ENCODE data around the gene TPCN2.
A peak's percentile ranks its signal among the peaks of the same experiment; 100 is the strongest.

TPCN2 gene

DNA sequence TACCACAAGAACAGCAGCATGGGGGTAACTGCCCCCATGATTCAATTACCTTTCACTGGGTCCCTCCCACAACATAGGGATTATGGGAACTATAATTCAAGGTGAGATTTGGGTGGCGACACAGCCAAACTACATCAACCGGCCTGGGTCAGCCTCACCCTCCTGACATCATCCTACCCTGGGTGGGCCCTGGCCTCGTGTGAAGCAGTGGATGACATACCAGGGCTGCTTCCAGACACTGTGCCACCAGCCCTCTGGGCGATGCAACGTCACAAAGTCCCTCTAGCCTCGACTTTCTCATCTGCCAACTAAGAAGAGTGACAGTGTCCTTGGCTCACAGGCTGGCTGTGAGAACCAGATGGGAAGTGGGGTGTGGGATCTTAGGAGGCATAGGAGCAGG, 8.7 kb upstream of the TPCN2 start:
- H3K27ac ChIP-seq (ENCODE audit: low read depth, low read length), result peak overlapping the region; percentile 76
- no peaks in the 10 kb centered on the region for H3K27me3 ChIP-seq (ENCODE audit: control insufficient read depth, insufficient read depth, low read length)
- H3K9ac ChIP-seq (ENCODE audit: low read depth, low read length), result no peak overlapping the region
- H3K9me3 ChIP-seq (ENCODE audit: control insufficient read depth, insufficient read depth, low read length), result no peaks in the 10 kb centered on the region
- H3K4me3 ChIP-seq (ENCODE audit: low read depth, low read length), result no peak overlapping the region
- H3K4me1 ChIP-seq (ENCODE audit: control insufficient read depth, insufficient read depth, low read length), result peaks cover 22% of the 10 kb centered on the region
- H3K36me3 ChIP-seq (ENCODE audit: control insufficient read depth, insufficient read depth, low read length), result no peaks in the 10 kb centered on the region

DNA sequence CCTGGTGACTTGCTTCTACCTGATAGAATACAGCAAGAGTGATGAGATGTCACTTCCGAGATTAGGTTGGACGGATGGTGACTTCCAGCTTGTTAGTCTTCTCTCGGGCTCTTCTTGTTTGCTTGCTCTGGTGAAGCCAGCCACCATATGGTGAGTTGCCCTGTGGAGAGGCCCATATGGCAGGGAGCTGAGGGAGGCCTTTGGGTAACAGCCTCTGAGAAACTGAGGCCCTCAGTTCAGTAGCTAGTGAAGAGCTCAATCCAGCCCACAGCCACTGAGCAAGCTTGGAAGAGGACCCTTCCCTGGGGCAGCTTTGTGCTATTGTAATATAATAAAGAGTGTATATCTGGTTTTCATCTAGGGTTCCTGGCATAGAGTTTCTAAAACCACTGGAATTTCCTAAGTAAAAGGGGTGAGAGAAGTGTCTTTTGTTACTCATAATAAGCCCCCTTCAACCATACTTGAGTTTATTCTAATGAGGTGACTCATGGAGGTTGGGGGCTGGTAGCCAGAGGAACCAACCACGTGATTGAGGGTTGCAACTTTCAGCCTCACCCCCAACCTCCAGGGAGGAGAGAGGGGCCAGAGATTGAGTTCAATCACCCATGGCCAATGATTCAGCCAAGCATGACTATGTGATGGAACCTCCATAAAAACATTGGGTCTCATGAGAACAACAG, 8.0 kb upstream of the TPCN2 start:
- H3K27ac ChIP-seq (ENCODE audit: low read depth, low read length), result peak overlapping the region; percentile 76
- H3K36me3 ChIP-seq (ENCODE audit: control insufficient read depth, insufficient read depth, low read length), result no peaks in the 10 kb centered on the region
- no peaks in the 10 kb centered on the region for H3K9me3 ChIP-seq (ENCODE audit: control insufficient read depth, insufficient read depth, low read length)
- peaks cover 23% of the 10 kb centered on the region for H3K4me1 ChIP-seq (ENCODE audit: control insufficient read depth, insufficient read depth, low read length)
- no peak overlapping the region for H3K4me3 ChIP-seq (ENCODE audit: low read depth, low read length)
- no peaks in the 10 kb centered on the region for H3K27me3 ChIP-seq (ENCODE audit: control insufficient read depth, insufficient read depth, low read length)
- no peak overlapping the region for H3K9ac ChIP-seq (ENCODE audit: low read depth, low read length)

DNA sequence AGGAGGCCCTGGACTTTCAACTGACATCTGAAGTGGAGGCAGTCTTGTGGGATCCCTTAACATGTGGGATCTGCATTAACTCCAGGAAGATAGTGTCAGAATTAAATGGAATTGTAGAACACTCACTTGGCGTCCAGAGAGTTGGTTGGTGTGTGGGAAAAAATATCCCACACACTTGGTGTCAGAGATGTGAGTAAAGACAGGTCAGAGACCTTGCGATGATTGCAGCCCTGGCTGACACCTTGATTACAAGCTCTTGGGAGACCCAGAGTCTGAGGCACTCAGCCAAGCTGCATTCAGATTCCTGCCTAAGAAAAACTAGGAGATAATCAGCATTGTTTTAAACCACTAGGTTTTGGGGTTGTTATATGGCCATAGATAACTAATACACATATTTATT, 7.2 kb upstream of the TPCN2 start:
- Histone ChIP-seq H3K27me3 (ENCODE audit: control insufficient read depth, insufficient read depth, low read length) (no peaks in the 10 kb centered on the region), H3K4me1 (ENCODE audit: control insufficient read depth, insufficient read depth, low read length) (peaks cover 23% of the 10 kb centered on the region), H3K9me3 (ENCODE audit: control insufficient read depth, insufficient read depth, low read length) (no peaks in the 10 kb centered on the region), H3K4me3 (ENCODE audit: low read depth, low read length) (no peak overlapping the region), H3K27ac (ENCODE audit: low read depth, low read length) (peak overlapping the region; percentile 54), H3K36me3 (ENCODE audit: control insufficient read depth, insufficient read depth, low read length) (no peaks in the 10 kb centered on the region), H3K9ac (ENCODE audit: low read depth, low read length) (no peak overlapping the region)

DNA sequence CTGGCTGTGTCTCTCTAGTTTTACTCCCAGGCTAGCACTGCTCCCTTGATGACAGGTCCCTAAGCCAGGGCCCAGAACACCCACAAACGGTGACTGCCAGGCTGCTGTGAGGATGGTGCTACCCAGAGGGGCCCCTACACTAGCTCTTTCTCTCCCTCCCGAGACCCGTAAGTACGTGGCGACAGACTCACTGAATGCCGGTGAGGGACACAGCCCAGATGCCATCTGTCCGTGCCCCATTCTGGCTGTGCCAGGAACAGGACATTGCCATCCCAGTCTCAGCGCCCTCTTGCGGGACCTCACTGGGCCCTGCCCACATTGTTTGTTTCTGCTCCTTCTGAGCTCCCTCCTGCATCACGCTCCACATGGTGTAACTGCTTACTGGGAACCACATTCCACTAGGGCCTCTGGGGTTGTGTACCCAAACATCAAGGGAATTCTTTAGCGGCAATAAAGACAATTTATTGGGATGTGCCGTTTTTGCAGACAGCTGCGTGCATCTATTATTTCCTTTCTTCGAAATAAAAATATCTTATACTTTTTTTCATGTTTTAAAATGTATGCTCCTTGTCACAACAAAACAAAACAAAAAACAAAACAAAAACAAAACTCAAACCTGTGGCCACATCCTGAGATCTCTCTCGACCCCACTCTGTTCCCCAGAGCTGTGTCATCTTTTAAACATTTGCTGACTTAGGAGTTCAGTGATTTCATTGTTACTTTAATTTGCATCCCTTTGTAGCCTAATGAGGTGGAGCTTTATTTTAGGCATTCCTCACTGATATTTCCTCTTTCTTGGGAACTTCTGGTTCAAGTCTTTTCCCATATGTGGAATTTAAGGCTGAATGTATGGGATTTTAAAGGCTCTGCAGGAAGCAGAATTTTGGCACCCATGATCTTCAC, 4.4 kb upstream of the TPCN2 start:
- H3K9me3 ChIP-seq (ENCODE audit: control insufficient read depth, insufficient read depth, low read length), result no peaks in the 10 kb centered on the region
- peak overlapping the region; percentile 99 for H3K27ac ChIP-seq (ENCODE audit: low read depth, low read length)
- H3K36me3 ChIP-seq (ENCODE audit: control insufficient read depth, insufficient read depth, low read length), result no peaks in the 10 kb centered on the region
- no peaks in the 10 kb centered on the region for H3K27me3 ChIP-seq (ENCODE audit: control insufficient read depth, insufficient read depth, low read length)
- peaks cover 27% of the 10 kb centered on the region for H3K4me1 ChIP-seq (ENCODE audit: control insufficient read depth, insufficient read depth, low read length)
- H3K9ac ChIP-seq (ENCODE audit: low read depth, low read length), result peak overlapping the region; percentile 67
- H3K4me3 ChIP-seq (ENCODE audit: low read depth, low read length), result no peak overlapping the region; the same call in 1 of the 2 replicates

DNA sequence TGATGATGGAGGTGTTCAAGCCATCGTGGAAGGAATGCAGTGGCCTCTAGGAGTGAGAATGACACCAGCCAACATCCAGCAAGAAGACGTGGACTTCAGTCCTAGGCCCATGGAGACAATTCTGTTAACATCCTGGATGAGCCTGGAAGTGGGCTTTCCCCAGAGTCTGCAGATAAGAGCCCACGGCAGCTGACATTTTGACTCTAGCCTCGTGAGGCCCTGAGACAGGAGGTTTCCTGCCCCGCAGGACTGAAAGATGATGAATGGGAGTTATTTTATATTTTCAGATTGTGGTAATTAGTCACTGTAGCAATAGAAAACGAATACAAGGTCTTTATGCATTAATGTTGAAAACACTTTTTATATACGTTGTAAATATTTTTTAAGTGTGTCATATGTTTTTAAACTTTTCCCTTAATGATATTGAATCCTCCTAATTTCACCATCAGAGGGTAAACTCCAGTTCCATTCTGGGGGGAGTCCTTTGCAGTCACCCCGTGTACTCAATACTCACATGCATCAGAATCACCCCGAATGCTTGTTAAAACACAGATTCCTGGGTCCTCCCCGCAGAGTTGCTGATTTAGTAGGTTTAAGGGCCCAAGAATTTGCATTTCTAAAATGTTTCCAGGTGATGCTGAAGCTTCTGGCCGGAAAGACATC, 570 bp upstream of the TPCN2 start:
- H3K9ac ChIP-seq (ENCODE audit: low read depth, low read length), result no peak overlapping the region
- peak overlapping the region; percentile 37 for H3K27ac ChIP-seq (ENCODE audit: low read depth, low read length)
- peaks cover 16% of the 10 kb centered on the region for H3K4me1 ChIP-seq (ENCODE audit: control insufficient read depth, insufficient read depth, low read length)
- H3K27me3 ChIP-seq (ENCODE audit: control insufficient read depth, insufficient read depth, low read length), result no peaks in the 10 kb centered on the region
- peak overlapping the region; percentile 35 for H3K4me3 ChIP-seq (ENCODE audit: low read depth, low read length)
- H3K9me3 ChIP-seq (ENCODE audit: control insufficient read depth, insufficient read depth, low read length), result no peaks in the 10 kb centered on the region
- H3K36me3 ChIP-seq (ENCODE audit: control insufficient read depth, insufficient read depth, low read length), result no peaks in the 10 kb centered on the region

DNA sequence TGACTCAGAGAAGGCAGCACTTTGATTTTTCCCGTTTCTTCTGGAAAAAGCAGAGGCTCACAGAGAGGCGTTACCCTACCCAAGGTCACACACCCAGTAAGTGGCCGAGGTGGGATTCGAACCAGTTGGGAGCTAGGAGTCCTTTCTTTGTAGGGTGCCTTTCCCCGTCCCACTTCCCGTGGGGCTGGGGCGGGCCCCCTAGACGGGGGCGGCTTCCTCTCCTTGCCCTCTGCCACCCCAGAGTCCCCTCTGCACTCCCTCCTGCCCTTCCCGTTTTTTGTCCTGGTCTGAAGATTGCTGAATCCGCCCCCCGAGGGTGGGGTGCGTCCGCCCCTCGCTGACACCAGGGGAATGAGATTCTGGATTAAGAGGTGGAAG, 747 bp downstream of the TPCN2 start:
- no peaks in the 10 kb centered on the region for H3K27me3 ChIP-seq (ENCODE audit: control insufficient read depth, insufficient read depth, low read length)
- peak overlapping the region; percentile 79 for H3K4me3 ChIP-seq (ENCODE audit: low read depth, low read length)
- H3K36me3 ChIP-seq (ENCODE audit: control insufficient read depth, insufficient read depth, low read length), result peaks cover 9% of the 10 kb centered on the region; the same call in 1 of the 2 replicates
- H3K4me1 ChIP-seq (ENCODE audit: control insufficient read depth, insufficient read depth, low read length), result peaks cover 10% of the 10 kb centered on the region
- H3K9ac ChIP-seq (ENCODE audit: low read depth, low read length), result peak overlapping the region; percentile 75; the same call in 1 of the 2 replicates
- no peaks in the 10 kb centered on the region for H3K9me3 ChIP-seq (ENCODE audit: control insufficient read depth, insufficient read depth, low read length)
- H3K27ac ChIP-seq (ENCODE audit: low read depth, low read length), result peak overlapping the region; percentile 47

DNA sequence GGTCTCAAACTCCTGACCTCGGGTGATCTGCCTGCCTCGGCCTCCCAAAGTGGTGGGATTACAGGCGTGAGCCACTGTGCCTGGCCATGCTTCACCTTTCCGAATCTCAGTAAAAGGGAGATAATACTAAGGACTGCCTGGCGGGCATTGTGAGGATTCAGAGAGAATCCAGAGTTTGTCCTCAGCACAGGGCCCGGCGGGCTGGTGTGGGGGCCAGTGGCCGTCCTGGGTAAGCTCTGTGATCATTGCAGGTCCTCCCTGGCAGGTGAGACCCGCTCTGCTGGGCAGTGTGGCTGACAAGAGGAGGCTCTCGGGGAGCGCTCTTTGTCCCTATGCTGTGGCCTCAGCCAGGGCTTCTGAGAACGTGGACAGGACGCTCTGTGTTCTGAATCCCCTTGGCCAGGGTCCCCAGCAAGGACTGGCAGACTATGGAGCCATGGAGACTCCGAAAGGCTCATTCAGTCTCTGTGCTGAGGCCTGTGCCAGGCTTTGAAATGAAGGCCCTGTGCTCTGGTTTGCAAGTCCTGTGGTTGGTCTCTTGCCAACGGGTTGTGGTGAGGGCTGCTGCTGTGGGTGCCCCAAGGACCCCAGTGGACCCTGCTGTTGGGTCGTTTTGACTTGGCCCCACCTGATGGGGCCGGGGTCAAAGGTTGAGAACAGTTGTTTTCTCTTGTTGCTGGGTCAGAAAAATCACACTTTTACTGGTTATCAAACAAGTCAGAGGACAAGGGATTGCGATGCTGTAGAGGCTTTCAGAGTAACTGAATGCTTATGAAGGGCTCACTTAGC, 2.1 kb downstream of the TPCN2 start:
- Histone ChIP-seq H3K9me3 (ENCODE audit: control insufficient read depth, insufficient read depth, low read length) (no peaks in the 10 kb centered on the region), H3K27me3 (ENCODE audit: control insufficient read depth, insufficient read depth, low read length) (no peaks in the 10 kb centered on the region), H3K4me1 (ENCODE audit: control insufficient read depth, insufficient read depth, low read length) (peaks cover 4% of the 10 kb centered on the region; the same call in 1 of the 2 replicates), H3K27ac (ENCODE audit: low read depth, low read length) (no peak overlapping the region), H3K4me3 (ENCODE audit: low read depth, low read length) (no peak overlapping the region), H3K9ac (ENCODE audit: low read depth, low read length) (no peak overlapping the region; the same call in 1 of the 2 replicates), H3K36me3 (ENCODE audit: control insufficient read depth, insufficient read depth, low read length) (peaks cover 22% of the 10 kb centered on the region)

DNA sequence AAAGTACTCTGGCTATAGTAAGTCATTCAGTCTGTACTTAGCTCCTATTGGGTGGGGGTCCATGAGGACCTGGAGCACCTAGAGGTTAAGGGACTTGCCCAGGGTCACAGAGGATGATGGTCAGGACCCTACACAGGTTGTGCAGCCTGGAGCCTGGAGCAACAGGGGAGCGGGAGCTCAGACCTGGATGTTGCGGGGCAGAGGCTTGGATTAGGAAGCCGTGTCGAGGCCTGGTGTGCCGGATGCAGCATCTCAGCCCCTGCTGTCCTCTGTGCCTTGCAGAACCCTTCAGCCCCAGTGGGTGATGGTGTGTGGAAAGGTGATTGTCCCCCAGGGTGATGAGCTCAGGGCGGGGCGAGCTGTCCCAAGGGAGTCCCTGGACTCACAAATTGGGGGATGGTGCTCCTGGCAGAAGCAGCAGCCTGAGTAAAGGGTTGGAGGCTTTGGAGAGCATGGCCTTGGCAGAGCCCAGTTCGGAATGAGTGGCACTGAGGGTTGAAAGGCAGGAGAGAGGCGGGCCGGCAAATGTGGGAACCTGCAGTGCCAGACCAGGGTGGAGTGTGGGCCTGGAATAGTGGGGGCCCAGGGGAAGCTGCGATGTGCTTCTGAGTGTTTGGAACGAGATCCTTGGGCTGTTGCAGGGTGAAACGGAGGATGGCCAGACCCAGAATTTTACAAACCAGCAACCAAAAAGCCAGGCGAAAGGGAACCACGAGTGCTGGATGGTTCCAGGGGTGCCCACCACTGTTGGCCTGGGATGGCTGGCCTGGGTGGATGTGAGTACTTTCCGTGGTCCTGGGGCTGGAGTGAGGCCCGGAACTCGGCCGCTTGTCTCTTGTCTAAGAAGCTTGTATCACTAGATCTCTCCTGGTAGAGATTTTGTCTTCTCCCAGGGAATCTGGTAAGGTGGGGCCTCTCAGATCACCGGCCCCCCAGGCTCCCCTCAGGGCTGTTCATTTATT, 2.9 kb downstream of the TPCN2 start:
- H3K27ac ChIP-seq (ENCODE audit: low read depth, low read length), result no peak overlapping the region
- H3K9ac ChIP-seq (ENCODE audit: low read depth, low read length), result no peak overlapping the region
- H3K4me3 ChIP-seq (ENCODE audit: low read depth, low read length), result no peak overlapping the region
- H3K4me1 ChIP-seq (ENCODE audit: control insufficient read depth, insufficient read depth, low read length), result peaks cover 4% of the 10 kb centered on the region; the same call in 1 of the 2 replicates
- no peaks in the 10 kb centered on the region for H3K27me3 ChIP-seq (ENCODE audit: control insufficient read depth, insufficient read depth, low read length)
- no peaks in the 10 kb centered on the region for H3K9me3 ChIP-seq (ENCODE audit: control insufficient read depth, insufficient read depth, low read length)
- H3K36me3 ChIP-seq (ENCODE audit: control insufficient read depth, insufficient read depth, low read length), result peaks cover 24% of the 10 kb centered on the region

DNA sequence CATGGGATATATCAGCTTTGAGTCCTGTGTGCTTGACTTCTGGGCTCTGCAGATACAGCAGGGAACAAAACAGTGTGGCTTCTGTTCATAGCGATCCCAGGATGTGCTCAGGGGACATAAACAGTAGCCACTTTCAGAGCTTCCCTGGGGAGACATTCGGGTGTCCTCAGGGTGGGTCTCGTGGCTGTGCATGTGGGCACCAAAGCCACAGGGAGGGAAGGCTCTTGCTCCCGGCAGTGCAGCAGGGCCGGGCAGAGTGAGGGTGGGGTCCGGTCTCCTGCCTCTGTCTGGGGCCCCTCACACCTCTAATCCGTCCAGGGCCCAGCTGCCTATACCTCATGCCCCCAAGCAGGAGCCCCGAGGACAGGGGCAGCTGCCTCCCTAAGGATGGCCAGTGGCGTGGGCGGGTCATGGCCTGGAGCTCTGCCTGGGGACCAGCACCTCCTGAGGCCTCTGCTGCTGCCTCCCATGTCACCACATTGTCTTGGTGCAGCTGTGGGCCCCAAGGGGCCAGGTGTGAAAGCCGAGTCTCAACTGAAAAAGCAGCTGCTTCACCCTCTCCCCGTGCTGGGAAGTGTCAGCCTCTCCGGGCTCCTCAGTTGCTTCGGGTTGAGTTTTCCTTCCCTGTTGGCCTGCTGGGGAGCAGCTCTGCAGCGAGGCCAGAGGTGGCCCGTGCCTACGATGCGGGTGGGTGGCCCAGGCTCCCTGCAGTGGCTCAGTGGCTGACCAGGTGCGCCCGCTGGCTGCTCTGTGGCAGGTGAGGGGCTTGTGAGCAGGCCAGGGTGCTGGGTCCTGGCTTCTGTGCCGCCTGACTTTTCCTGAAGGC, 3.8 kb downstream of the TPCN2 start:
- Histone ChIP-seq H3K36me3 (ENCODE audit: control insufficient read depth, insufficient read depth, low read length) (peaks cover 25% of the 10 kb centered on the region), H3K4me1 (ENCODE audit: control insufficient read depth, insufficient read depth, low read length) (peaks cover 4% of the 10 kb centered on the region; the same call in 1 of the 2 replicates), H3K4me3 (ENCODE audit: low read depth, low read length) (no peak overlapping the region), H3K27me3 (ENCODE audit: control insufficient read depth, insufficient read depth, low read length) (no peaks in the 10 kb centered on the region), H3K9ac (ENCODE audit: low read depth, low read length) (no peak overlapping the region), H3K9me3 (ENCODE audit: control insufficient read depth, insufficient read depth, low read length) (no peaks in the 10 kb centered on the region), H3K27ac (ENCODE audit: low read depth, low read length) (no peak overlapping the region)
